ENCODE data around the gene CSH2. TPM values are rescaled to one million over a fixed set of nuclear protein-coding genes. Genes with fewer than 3 reads are reported as not detected.
"Not testable (repeated sequence)": the region's sequence is repeated elsewhere in the genome, so short reads cannot be mapped to it uniquely, and the experiment has no call there.

CSH2 gene
- total RNA-seq, 1 experiment from 2014 or later: not detected

DNA sequence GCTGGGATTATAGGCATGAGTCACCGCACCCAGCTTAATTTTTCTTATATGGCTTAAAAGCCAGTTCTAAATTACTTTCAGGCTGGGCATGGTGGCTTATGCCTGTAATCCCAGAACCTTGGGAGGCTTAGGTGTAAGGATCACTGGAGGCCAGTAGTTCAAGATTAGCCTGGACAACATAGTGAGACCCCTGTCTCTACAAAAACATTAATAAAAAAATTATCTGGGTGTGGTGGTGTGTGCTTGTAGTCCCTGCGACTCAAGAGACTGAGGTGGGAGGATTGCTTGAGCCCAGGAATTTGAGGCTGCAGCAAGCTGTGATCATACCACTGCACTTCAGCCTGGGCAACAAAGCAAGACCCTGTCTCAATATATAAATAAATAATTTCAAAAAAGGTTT lies 20.2 kb downstream of the CSH2 start:
- H3K4me3 ChIP-seq (ENCODE audit: insufficient read depth, low read depth, low read length): no peak overlapping the region
- no peak for DNase-seq
- peaks cover 12% of the 10 kb centered on the region for H3K27me3 ChIP-seq (ENCODE audit: control insufficient read depth, insufficient read depth, low read length)
- H3K36me3 ChIP-seq (replicated peaks; ENCODE audit: control insufficient read depth, insufficient read depth, low read length): no peaks in the 10 kb centered on the region

DNA sequence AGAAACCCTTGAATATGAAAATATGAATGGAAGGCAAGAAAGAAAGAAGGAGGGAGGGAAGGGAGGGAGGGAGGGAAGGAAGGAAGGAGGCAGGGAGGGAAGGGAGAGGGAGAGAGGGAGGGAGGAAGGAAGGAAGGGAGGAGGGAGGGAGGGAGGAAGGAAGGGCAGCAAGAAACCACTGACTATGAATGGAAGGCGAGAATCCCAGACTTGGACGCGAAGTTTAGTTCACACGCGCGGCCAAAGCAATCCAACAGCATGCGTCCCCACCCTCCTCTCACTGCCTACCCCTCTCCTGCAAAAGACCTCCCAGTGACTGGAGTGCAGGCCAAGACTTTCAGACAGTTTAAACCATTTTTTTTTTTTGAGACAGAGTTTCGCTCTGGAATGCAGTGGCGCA lies 23.1 kb downstream of the CSH2 start:
- no peak for DNase-seq
- peaks cover 18% of the 10 kb centered on the region for H3K27me3 ChIP-seq (ENCODE audit: control insufficient read depth, insufficient read depth, low read length)
- no peak overlapping the region for H3K4me3 ChIP-seq (ENCODE audit: insufficient read depth, low read depth, low read length)
- no peaks in the 10 kb centered on the region for H3K36me3 ChIP-seq (replicated peaks; ENCODE audit: control insufficient read depth, insufficient read depth, low read length)

DNA sequence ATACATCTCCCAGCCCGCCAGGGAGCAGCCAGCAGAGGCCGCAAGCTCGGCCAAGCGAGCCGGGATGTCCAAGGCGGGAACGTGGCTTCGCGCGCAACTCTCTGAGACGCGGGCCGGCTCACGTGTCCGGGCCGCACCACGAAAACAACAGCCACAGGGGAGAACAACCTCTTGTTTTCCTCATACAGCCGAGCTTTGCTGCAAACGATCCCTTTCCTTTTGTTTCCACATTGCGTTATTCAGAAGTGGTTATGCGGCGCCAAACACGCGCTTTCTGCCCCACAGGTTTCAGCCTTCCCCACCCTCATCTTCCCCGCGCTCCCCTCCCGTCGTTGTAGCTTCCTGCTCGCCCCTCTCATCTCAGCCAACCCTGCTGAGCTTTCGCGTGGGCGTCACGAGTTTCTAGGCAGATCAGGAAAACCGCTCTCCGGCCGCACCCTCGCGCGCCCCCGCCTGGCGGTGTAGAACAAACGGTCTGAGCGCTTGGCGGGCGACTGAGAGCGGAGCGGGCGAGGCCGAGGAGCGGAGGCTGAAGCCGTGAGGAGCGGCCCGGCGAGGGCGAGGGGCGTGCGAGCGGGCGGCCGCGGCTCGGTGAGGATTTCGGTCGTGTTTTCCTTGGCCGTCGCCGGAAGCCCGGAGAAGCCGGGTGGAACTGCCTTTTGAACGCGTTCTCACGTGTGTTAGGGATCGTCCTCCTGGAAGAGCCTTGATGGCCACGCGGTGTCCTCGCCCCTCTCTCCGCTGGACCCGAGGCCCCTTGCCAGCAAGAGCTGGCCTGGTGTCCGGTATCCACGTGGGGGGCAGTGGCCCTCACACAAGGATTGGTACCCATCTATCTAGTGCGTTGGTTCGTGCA lies 24.4 kb downstream of the CSH2 start:
- peak; percentile 98 for DNase-seq
- peak overlapping the region; percentile 25 for H3K4me3 ChIP-seq (ENCODE audit: insufficient read depth, low read depth, low read length)
- peaks cover 18% of the 10 kb centered on the region for H3K27me3 ChIP-seq (ENCODE audit: control insufficient read depth, insufficient read depth, low read length)
- H3K36me3 ChIP-seq (replicated peaks; ENCODE audit: control insufficient read depth, insufficient read depth, low read length): no peaks in the 10 kb centered on the region

DNA sequence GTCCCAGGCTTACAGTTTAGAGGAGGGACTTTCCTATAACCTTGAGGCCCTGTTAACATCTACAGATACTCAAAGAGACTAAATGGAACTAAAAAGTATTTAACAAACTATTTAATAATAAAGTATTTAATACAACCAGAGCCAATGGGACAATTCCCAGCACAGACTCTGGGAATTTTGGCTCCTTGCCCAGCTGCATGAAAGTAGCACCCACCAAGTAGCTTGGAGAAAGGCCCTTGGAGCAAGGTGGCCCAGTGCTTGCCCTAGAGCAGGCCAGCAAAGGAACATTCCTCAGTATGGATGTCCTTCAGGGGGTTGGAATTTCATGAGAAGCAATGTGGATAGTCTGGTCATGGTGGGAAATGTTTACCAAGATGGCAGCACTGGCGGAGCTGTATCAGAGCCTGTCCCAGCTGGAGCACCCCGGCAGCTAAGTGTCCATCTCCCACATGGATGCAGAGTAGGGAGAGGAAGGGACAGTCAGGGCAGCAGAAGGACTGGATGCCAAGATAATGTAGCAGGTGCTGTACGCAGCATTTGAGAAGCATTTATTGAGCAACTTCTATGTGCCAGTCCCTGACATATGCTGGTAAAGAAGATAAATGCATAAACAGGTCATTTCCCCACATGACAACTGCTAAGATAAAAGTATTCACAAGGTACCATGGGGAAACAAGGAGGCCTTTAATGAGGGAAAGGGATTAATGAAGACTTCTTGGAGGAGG lies 25.8 kb downstream of the CSH2 start:
- no peak overlapping the region for H3K4me3 ChIP-seq (ENCODE audit: insufficient read depth, low read depth, low read length)
- peaks cover 18% of the 10 kb centered on the region for H3K27me3 ChIP-seq (ENCODE audit: control insufficient read depth, insufficient read depth, low read length)
- DNase-seq: no peak
- no peaks in the 10 kb centered on the region for H3K36me3 ChIP-seq (replicated peaks; ENCODE audit: control insufficient read depth, insufficient read depth, low read length)

DNA sequence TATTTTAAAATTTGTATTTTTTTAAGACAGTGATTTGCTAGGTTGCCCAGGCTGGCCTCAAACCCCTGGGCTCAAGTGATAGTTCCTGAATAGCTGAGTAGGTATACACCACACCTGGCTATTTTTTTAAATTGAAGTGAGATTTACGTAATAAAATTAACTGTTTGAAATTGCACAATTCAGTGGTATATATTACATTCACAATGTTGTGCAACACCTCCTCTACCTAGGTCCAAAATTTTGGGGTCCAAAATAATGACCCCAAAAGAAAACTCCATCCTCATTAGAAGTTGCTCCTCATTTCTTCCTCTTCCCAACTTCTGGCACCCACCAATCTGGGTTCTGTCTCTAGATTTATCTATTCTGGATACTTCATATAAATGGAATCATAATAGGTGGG lies 28.0 kb downstream of the CSH2 start:
- DNase-seq: peak; percentile 1
- Histone ChIP-seq H3K27me3 (ENCODE audit: control insufficient read depth, insufficient read depth, low read length) (peaks cover 18% of the 10 kb centered on the region), H3K4me3 (ENCODE audit: insufficient read depth, low read depth, low read length) (no peak overlapping the region), H3K36me3 (replicated peaks; ENCODE audit: control insufficient read depth, insufficient read depth, low read length) (no peaks in the 10 kb centered on the region)

DNA sequence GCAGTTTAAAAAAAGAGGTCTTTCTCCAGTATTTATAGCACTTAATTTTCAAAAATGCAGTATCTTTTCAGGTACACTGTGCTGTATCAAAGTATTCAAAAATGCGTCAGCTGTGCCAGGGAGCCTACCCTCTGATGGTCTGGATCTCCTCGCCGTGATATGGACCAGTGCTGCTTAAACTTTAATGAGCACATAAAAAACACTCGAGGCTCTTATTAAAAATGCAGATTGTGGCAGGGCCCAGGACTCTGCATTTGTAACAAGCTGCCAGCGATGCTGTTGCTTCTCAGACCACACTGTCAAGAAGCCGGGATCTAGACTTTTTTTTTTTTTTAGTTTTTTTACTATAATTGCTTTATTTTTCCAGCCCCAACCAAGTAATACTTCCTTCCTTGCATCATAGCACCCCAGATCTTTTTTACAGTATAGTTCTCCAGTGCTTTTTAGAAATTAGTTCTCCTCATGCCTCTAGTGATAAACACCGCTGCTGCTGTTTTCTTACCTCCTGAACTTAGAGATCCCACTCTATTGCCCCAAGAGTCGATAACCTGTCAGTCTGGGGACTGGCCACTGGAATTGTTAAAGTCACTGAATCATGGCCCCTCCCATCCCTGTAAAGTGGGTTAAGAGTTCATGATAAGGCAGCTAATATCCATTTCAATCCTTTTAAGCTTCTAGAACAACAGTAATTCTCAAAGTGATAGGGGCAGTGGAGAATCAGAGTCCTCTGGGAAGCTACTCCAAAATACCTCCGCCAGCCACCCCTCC lies 29.4 kb downstream of the CSH2 start:
- no peak for DNase-seq
- H3K4me3 ChIP-seq (ENCODE audit: insufficient read depth, low read depth, low read length): no peak overlapping the region; the same call in 1 of the 2 replicates
- no peaks in the 10 kb centered on the region for H3K36me3 ChIP-seq (replicated peaks; ENCODE audit: control insufficient read depth, insufficient read depth, low read length)
- H3K27me3 ChIP-seq (ENCODE audit: control insufficient read depth, insufficient read depth, low read length): peaks cover 12% of the 10 kb centered on the region

DNA sequence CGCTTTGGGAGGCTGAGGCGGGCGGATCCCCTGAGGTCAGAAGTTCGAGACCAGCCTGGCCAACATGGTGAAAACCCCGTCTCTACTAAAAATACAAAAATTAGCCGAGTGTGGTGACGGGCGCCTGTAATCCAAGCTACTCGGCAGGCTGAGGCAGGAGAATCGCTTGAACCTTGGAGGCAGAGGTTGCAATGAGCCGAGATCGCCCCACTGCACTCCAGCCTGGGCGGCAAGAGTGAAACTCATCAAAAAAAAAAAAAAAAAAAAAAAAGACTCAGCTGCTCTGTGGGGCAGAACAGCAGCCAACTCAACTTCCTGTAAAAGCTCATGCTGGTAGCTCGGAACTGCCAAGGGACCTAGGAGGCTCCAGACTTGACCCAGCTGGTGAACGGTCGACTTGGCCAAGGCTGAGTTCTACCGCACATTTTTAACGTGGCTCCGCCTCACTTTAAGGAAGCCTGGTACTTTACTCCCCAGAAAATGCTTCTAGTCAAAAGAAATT lies 30.0 kb downstream of the CSH2 start:
- H3K36me3 ChIP-seq (replicated peaks; ENCODE audit: control insufficient read depth, insufficient read depth, low read length); H3K27me3 ChIP-seq (ENCODE audit: control insufficient read depth, insufficient read depth, low read length): not testable (repeated sequence)
- DNase-seq: peak; percentile 19
- H3K4me3 ChIP-seq (ENCODE audit: insufficient read depth, low read depth, low read length): peak overlapping the region; percentile 69

DNA sequence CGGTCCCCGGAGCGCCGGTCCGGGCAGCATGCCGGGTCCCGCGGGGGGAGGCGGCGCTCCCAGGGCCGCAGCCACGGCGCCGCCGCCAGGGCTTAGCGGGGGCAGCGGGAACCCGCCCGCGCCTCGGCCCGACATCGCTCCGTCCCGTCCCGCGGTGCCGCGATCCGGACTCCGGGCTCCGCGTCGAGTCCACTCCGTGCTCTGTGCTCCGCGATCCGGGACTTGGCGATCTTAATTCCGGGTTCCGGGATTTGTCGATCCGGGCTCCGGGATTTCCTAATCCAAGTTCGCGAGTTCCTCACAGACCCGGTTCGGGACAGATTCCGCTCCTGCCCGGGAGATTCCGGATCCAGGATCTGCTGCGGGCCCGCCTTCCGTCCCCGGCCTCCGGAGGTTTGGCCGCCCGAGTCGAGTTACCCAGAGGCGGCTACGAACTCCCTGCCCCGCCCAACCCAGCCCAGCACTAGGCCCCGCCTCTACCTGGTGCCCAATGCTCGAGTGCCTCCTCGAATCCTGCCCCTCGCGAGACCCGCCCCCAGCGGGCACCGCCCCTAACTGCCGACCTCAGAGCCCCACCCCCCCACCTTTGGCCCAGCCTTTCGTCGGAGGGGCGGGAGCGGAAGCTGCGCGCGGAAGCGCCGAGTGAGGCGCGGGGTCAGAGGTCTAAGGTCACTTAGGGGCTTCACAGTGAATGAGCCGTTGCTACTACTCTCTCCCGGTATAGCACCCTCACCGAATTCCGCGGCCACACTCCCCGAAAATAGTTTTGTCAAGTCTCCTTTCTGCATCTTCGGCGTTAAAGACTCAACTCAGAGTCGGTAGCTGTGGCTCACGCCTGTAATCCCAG lies 30.7 kb downstream of the CSH2 start, which contains the start of gene SMARCD2:
Gene SMARCD2, minus strand, starts transcription at position 146 of the 847 bp plus-strand sequence. Its CDS starts 11 bp downstream, at position 135.
- peak; percentile 99 for DNase-seq
- no peaks in the 10 kb centered on the region for H3K36me3 ChIP-seq (replicated peaks; ENCODE audit: control insufficient read depth, insufficient read depth, low read length)
- H3K4me3 ChIP-seq (ENCODE audit: insufficient read depth, low read depth, low read length): peak within 1 kb of the TSS; percentile 78
- peaks cover 2% of the 10 kb centered on the region for H3K27me3 ChIP-seq (ENCODE audit: control insufficient read depth, insufficient read depth, low read length)

DNA sequence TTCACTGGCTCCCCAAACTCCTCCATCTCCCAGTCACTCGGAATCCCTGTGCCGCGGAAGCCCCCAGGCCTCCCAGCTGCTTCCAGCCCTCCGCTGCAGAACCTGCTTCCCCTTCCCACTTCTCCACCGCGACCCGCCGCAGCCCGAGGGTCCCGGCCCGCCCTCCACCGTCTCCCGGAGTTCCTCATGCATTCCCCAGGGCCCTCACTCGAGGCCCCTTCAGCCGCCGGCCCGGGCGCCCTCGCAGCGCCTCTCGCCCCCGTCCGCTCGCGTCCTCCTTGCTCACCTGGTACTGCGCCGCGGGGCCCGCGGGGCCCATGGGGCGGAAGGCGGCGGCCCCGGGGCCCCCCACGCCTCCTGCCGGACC lies 31.3 kb downstream of the CSH2 start:
- DNase-seq: no peak
- Histone ChIP-seq H3K36me3 (replicated peaks; ENCODE audit: control insufficient read depth, insufficient read depth, low read length) (no peaks in the 10 kb centered on the region), H3K4me3 (ENCODE audit: insufficient read depth, low read depth, low read length) (peak overlapping the region; percentile 78), H3K27me3 (ENCODE audit: control insufficient read depth, insufficient read depth, low read length) (no peaks in the 10 kb centered on the region)

DNA sequence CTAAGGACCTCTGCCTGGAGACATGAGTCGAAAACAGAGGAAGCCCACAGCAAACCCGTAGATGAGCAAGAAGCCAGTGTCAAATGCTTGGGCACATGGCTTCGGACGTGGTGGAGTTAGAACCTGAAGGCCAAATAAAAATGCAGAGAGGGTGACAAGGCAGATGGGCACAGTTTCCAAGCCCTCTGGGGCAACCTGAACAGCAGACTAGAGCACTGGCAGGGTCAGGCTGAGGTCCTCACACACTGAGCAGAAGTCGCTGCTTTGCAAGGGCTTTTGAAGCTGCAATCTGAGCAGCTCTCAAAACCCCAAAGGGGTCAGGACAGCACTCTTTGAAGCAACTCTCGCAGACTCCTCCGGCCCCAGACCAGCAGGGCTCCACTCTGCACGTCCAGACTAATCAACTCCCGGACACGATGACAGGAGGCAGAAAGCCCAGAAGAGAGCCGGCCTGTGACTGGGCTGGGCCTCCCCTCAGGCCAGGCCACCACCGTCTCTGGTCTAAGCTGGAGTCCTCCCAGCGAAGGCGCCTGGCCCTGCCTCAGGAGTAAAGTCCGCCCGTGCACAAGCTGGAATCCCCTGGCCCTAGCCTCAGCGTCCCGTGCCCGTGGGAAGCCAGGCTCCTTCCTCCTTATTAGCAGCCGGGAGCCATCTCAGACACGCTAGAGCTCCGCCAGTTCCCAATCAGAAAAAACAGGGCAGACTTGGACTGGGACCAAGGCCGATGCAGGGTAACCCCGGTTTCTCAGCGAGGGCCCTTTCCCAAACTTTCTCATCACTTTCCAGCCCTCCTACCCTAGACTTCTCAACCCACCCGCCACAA lies 31.9 kb downstream of the CSH2 start:
- Histone ChIP-seq H3K36me3 (replicated peaks; ENCODE audit: control insufficient read depth, insufficient read depth, low read length) (peaks cover 2% of the 10 kb centered on the region), H3K27me3 (ENCODE audit: control insufficient read depth, insufficient read depth, low read length) (no peaks in the 10 kb centered on the region), H3K4me3 (ENCODE audit: insufficient read depth, low read depth, low read length) (peak overlapping the region; percentile 78)
- DNase-seq: peak; percentile 59

DNA sequence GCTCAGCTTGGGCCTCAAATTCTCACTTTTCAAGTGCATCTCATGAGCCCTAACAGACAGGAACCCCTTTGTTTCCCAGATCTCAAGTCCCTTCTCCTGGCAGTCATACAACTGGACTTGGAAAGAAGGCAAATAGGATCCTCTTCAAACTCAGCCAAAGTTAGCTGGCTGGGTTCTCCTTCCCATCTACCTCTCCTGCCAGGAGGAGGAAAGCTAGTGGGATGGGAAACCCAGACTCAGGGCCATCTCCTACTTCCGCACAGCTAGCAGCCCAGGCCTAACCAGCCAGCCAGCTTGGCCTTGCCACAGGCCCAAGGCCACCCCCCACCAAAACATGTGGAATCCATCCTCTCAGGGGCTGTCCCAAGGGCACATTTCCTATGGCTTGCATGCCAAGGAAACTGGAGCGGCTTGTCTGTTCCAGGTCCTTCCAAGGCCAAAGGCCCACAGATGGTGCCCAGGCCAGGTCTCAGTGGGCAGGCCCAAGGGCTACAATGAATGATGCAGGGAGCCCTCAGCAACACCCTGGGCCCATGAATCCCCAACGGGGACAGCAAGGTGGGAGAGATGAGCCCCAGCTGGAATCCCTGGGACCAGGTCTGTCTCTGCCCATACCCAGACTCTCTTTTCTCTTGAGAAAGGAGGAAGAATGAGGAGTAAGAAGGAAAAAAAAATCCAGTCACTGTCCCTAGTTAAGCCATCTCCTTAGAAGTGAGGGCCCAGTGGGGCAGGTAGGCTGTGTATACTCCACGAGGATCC lies 32.7 kb downstream of the CSH2 start:
- H3K36me3 ChIP-seq (replicated peaks; ENCODE audit: control insufficient read depth, insufficient read depth, low read length): peaks cover 3% of the 10 kb centered on the region
- peak; percentile 9 for DNase-seq

DNA sequence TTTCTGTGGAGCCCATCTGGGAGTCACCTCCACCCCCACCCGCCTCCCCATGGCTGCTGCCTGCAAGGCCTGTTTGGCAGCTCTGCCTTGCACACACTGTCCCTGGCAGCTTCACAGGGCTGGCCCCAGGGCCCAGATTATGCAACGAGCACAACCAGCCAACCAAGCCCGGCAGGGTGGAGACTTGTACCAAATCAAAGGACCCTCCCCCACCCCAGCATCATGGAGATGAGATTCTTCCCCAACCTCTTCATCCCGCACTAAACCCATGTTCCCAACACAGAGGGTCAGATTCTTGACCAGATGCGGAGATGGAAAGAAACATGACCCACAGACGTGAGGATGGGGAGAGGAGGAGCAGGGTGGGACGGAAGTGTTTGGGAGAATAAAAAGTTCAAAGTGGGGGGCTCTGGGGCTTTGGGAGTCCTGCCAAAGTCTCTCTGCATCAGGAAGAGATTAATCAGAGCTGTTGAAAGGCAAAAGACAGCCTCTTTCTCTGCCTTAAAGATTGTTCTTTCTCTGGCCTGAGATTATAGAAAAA lies 34.8 kb downstream of the CSH2 start:
- Histone ChIP-seq H3K4me3 (ENCODE audit: insufficient read depth, low read depth, low read length) (no peak overlapping the region), H3K36me3 (replicated peaks; ENCODE audit: control insufficient read depth, insufficient read depth, low read length) (peaks cover 12% of the 10 kb centered on the region)

More for the DNA sequence above, 32.7 kb downstream of the CSH2 start:
- Histone ChIP-seq H3K4me3 (ENCODE audit: insufficient read depth, low read depth, low read length) (peak overlapping the region; percentile 78; the same call in 1 of the 2 replicates), H3K27me3 (ENCODE audit: control insufficient read depth, insufficient read depth, low read length) (no peaks in the 10 kb centered on the region)

More for the DNA sequence above, 34.8 kb downstream of the CSH2 start:
- DNase-seq: peak; percentile 57
- no peaks in the 10 kb centered on the region for H3K27me3 ChIP-seq (ENCODE audit: control insufficient read depth, insufficient read depth, low read length)

Measured in H7 (cell line).